Neural cell (in vitro differentiated cells): ENCODE data around the gene MST1. TPM values are rescaled to one million over a fixed set of nuclear protein-coding genes. Genes with fewer than 3 reads are reported as not detected.

Experiments
- H2AFZ ChIP-seq: fragments of 200-600, 300-800 bp; sonication (generic), shearing (Covaris generic); 2 replicates; pipeline ENCODE4 v1.6.0; 2014; ENCODE audit warnings: low read depth, mild to moderate bottlenecking, antibody characterized with exemption, low read length, moderate library complexity
- H3F3A ChIP-seq: fragments of 200-600 bp; shearing (Covaris generic); 2 replicates; pipeline ENCODE4 v1.6.1; 2016; ENCODE audit warnings: mild to moderate bottlenecking, moderate library complexity, mixed read lengths, antibody characterized with exemption, low read length; ENCODE audit not compliant: insufficient read depth, poor library complexity, severe bottlenecking
- H3K27ac ChIP-seq: fragments of 200-600, 300-800 bp; sonication (generic), shearing (Covaris generic); 2 replicates; pipeline ENCODE4 v1.5.1; 2014; ENCODE audit warnings: mild to moderate bottlenecking, low read length, moderate library complexity
- H3K27me3 ChIP-seq: fragments of 300-800, 200-600 bp; sonication (generic), shearing (Covaris generic); 2 replicates; pipeline ENCODE4 v1.6.0; 2014; ENCODE audit warnings: mild to moderate bottlenecking, low read depth, low read length, moderate library complexity; ENCODE audit not compliant: insufficient read depth
- H3K36me3 ChIP-seq: fragments of 300-800, 200-600 bp; sonication (generic), shearing (Covaris generic); 2 replicates; pipeline ENCODE4 v1.5.1; 2014; ENCODE audit warnings: mild to moderate bottlenecking, antibody characterized with exemption, low read length, moderate library complexity; ENCODE audit not compliant: insufficient read depth
- H3K4me2 ChIP-seq: fragments of 300-800, 200-600 bp; sonication (generic), shearing (Covaris generic); 2 replicates; pipeline ENCODE4 v1.6.0; 2014; ENCODE audit warnings: mild to moderate bottlenecking, low read length
- H3K4me3 ChIP-seq: fragments of 300-800, 200-600 bp; sonication (generic), shearing (Covaris generic); 2 replicates; pipeline ENCODE4 v1.5.1; 2014; ENCODE audit warnings: mild to moderate bottlenecking, low read length, moderate library complexity
- H3K79me2 ChIP-seq: fragments of 200-600 bp; shearing (Covaris generic); replicated peaks from 2 replicates; pipeline ENCODE4 v1.6.0; 2014; ENCODE audit warnings: mild to moderate bottlenecking, low read length, moderate library complexity; ENCODE audit not compliant: insufficient read depth
- H3K9ac ChIP-seq: fragments of 300-800, 200-600 bp; sonication (generic), shearing (Covaris generic); 2 replicates; pipeline ENCODE4 v1.6.1; 2016; ENCODE audit warnings: mild to moderate bottlenecking, low read length, mixed read lengths
- H3K9me2 ChIP-seq: fragments of 200-600 bp; shearing (Covaris generic); 2 replicates; pipeline ENCODE4 v1.6.1; 2016; ENCODE audit warnings: mild to moderate bottlenecking, low read length, mixed read lengths; ENCODE audit not compliant: insufficient read depth
- H3K9me3 ChIP-seq: fragments of 200-600, 300-800 bp; sonication (generic), shearing (Covaris generic); 2 replicates; pipeline ENCODE4 v1.6.1; 2016; ENCODE audit warnings: mild to moderate bottlenecking, mixed run types, low read length, moderate library complexity, mixed read lengths
- H4K20me1 ChIP-seq: fragments of 200-600 bp; shearing (Covaris generic); 2 replicates; pipeline ENCODE4 v1.6.1; 2016; ENCODE audit warnings: mild to moderate bottlenecking, mixed run types; ENCODE audit not compliant: insufficient read depth
- EP300 ChIP-seq: fragments of 450-650 bp; conservative IDR thresholded peaks from 2 replicates; pipeline ENCODE4 v1.6.1; 2014; ENCODE audit warnings: antibody characterized with exemption, mild to moderate bottlenecking, moderate library complexity; ENCODE audit not compliant: poor library complexity, severe bottlenecking
- EZH2 ChIP-seq: fragments of 200-600, 300-800 bp; shearing (Covaris generic), sonication (generic); IDR thresholded peaks from 2 replicates; pipeline ENCODE4 v1.6.1; 2014; ENCODE audit warnings: antibody characterized with exemption, low read length, borderline replicate concordance, mild to moderate bottlenecking; ENCODE audit not compliant: insufficient read depth, poor library complexity, severe bottlenecking
- MXI1 ChIP-seq: fragments of 450-650 bp; conservative IDR thresholded peaks from 2 replicates; pipeline ENCODE4 v1.6.1; 2014; ENCODE audit warnings: antibody characterized with exemption, mild to moderate bottlenecking; ENCODE audit not compliant: poor library complexity, severe bottlenecking
- POLR2AphosphoS5 ChIP-seq: IDR thresholded peaks from 2 replicates; pipeline ENCODE4 v1.6.1; 2012
- RAD21 ChIP-seq: fragments of 450-650 bp; conservative IDR thresholded peaks from 2 replicates; pipeline ENCODE4 v1.6.1; 2014; ENCODE audit warnings: antibody characterized with exemption, mild to moderate bottlenecking, moderate library complexity
- SMC3 ChIP-seq: fragments of 450-650 bp; conservative IDR thresholded peaks from 2 replicates; pipeline ENCODE4 v1.6.1; 2014; ENCODE audit warnings: antibody characterized with exemption, mild to moderate bottlenecking, moderate library complexity; ENCODE audit not compliant: poor library complexity
- TAF1 ChIP-seq: IDR thresholded peaks from 2 replicates; pipeline ENCODE4 v1.6.1; 2012; ENCODE audit warnings: low read depth
- polyA plus RNA-seq: library from polyadenylated mRNA; depleted of rRNA; stranded (reverse); fragments of >200 nt; gene quantifications from 2 replicates; pipeline ENCODE4 v1.2.3, GENCODE V29; 2014
- TF ChIP-seq, protein P1 (sequence below): fragments of 450-650 bp; IDR thresholded peaks from 2 replicates; pipeline ENCODE4 v1.5.1; 2014; ENCODE audit warnings: antibody characterized with exemption, mild to moderate bottlenecking, moderate library complexity; ENCODE audit not compliant: poor library complexity, severe bottlenecking
- TF ChIP-seq, protein P2 (sequence below): IDR thresholded peaks from 2 replicates; pipeline ENCODE4 v1.6.1; 2012; ENCODE audit warnings: borderline replicate concordance

Gene MST1
- polyA plus RNA-seq, 1 donor from 2014 or later, result 64.0 TPM

DNA sequence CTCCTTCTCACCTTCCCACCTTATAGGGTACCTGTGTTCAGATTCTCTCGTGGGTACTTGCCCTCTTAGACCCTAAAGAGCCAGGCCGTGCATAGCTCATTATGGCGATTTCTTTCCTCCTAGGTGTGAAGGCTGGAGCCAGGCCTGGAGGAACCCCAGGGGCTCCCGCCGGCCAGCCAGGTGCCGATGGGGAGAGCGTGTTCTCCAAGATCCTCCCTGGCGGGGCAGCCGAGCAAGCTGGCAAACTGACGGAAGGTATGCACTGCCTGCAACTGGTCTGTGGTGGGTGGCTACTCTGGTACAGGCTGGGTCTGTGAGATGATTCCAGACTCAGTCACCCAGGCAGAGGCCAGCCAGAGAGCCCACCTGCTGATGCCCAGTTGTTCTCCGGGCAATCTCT, 25.0 kb downstream of the MST1 start (continued):
- TF ChIP-seq, protein P1, sequence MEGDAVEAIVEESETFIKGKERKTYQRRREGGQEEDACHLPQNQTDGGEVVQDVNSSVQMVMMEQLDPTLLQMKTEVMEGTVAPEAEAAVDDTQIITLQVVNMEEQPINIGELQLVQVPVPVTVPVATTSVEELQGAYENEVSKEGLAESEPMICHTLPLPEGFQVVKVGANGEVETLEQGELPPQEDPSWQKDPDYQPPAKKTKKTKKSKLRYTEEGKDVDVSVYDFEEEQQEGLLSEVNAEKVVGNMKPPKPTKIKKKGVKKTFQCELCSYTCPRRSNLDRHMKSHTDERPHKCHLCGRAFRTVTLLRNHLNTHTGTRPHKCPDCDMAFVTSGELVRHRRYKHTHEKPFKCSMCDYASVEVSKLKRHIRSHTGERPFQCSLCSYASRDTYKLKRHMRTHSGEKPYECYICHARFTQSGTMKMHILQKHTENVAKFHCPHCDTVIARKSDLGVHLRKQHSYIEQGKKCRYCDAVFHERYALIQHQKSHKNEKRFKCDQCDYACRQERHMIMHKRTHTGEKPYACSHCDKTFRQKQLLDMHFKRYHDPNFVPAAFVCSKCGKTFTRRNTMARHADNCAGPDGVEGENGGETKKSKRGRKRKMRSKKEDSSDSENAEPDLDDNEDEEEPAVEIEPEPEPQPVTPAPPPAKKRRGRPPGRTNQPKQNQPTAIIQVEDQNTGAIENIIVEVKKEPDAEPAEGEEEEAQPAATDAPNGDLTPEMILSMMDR, result no peak
- no peak for TF ChIP-seq RAD21

DNA sequence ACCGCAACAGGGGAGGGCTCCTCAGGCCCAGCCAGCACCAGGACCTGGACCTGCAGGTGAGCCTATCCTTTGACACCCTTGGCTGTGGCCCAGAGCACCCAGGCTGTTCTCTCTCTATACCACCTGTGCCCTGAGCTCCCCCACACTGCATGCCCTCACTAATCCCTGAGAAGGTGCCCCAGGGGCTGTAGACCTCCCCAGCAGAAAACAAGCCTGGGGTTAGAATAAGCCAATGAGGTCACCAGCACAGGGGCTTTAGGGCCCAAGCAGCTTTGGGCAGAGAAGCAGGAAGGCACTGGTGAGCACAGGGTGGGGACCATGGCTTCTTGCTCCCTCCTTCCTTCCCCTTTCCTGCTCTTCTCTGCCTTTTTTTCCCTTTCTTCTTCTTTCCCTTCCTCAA, 25.4 kb downstream of the MST1 start:
- no peaks in the 10 kb centered on the region for H3K79me2 ChIP-seq
- H3K27me3 ChIP-seq, result no peaks in the 10 kb centered on the region
- H3K9me2 ChIP-seq, result no peaks in the 10 kb centered on the region
- no peaks in the 10 kb centered on the region for H4K20me1 ChIP-seq
- H3K4me3 ChIP-seq, result no peak overlapping the region
- no peaks in the 10 kb centered on the region for H3F3A ChIP-seq
- TF ChIP-seq, protein P2, sequence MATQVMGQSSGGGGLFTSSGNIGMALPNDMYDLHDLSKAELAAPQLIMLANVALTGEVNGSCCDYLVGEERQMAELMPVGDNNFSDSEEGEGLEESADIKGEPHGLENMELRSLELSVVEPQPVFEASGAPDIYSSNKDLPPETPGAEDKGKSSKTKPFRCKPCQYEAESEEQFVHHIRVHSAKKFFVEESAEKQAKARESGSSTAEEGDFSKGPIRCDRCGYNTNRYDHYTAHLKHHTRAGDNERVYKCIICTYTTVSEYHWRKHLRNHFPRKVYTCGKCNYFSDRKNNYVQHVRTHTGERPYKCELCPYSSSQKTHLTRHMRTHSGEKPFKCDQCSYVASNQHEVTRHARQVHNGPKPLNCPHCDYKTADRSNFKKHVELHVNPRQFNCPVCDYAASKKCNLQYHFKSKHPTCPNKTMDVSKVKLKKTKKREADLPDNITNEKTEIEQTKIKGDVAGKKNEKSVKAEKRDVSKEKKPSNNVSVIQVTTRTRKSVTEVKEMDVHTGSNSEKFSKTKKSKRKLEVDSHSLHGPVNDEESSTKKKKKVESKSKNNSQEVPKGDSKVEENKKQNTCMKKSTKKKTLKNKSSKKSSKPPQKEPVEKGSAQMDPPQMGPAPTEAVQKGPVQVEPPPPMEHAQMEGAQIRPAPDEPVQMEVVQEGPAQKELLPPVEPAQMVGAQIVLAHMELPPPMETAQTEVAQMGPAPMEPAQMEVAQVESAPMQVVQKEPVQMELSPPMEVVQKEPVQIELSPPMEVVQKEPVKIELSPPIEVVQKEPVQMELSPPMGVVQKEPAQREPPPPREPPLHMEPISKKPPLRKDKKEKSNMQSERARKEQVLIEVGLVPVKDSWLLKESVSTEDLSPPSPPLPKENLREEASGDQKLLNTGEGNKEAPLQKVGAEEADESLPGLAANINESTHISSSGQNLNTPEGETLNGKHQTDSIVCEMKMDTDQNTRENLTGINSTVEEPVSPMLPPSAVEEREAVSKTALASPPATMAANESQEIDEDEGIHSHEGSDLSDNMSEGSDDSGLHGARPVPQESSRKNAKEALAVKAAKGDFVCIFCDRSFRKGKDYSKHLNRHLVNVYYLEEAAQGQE, result no peak
- no peak for TF ChIP-seq EZH2
- TF ChIP-seq MXI1, result no peak
- no peak for TF ChIP-seq RAD21
- no peak for TF ChIP-seq EP300
- TF ChIP-seq, protein P1, result no peak
- no peak for TF ChIP-seq SMC3
- TF ChIP-seq TAF1, result no peak
- no peak for TF ChIP-seq POLR2AphosphoS5
- H3K4me2 ChIP-seq, result no peak overlapping the region
- H3K9ac ChIP-seq, result no peak overlapping the region
- no peak overlapping the region for H2AFZ ChIP-seq
- H3K27ac ChIP-seq, result no peak overlapping the region
- no peaks in the 10 kb centered on the region for H3K9me3 ChIP-seq
- no peaks in the 10 kb centered on the region for H3K36me3 ChIP-seq
